ENCODE data around the gene TNFRSF4. TPM values are rescaled to one million over a fixed set of nuclear protein-coding genes. Genes with fewer than 3 reads are reported as not detected.

Gene TNFRSF4
- total and polyA plus RNA-seq, 4 donors, result 0.08 to 0.35 (median 0.15) TPM; not detected in 1

DNA sequence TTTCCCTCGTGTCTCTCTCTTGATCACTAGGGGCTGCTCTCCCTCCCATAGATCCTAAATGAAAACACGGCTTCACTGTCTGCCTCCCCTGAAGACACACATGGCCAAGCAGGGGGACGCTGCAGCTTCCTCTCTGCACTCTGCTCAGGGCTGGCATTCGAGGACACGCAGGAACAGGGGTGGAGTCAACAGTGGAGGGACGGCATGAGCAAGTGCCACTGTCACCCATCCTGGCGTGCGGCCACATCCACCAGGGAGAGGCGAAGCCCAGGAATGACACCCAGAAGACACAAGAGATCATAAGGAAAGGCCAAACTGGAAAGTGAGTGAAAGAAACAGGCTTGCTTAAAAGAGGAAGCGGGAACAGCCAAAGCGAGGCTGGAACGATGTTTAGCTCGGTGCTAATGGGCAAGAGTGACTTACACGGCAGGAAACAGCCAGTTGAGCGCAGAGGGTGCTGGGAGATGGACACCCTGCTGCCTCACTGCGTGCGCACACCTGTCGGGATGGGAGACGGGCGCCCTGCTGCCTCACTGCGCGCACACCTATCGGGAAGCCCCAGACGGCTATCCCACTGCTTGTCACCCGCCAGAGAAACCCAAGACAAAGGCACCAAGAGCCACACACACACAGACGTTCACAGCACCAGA is 46.1 kb upstream of the TNFRSF4 start (continued):
- TF ChIP-seq REST (IDR thresholded peaks at IDR 0.05) (no peak), HNF4A (conservative IDR thresholded peaks at IDR 0.05) (no peak)

GRCh38 chr1:1259540-1259939 is 45.6 kb upstream of the TNFRSF4 start:
- no peak overlapping the region for H3K27ac ChIP-seq (ENCODE audit: low read depth in 1 of 2, low read length in 2 of 2)
- TF ChIP-seq YY1 (IDR thresholded peaks at IDR 0.05) (no peak), HNF4A (conservative IDR thresholded peaks at IDR 0.05) (no peak), NR2F2 (IDR thresholded peaks at IDR 0.05) (no peak), GABPA (IDR thresholded peaks at IDR 0.05 in 1 of 2, conservative IDR thresholded peaks at IDR 0.05 in 1 of 2) (no peak), EGR1 (IDR thresholded peaks at IDR 0.05; ENCODE audit: low read depth in 2 of 2) (no peak), FOXA2 (IDR thresholded peaks at IDR 0.05) (no peak), JUND (IDR thresholded peaks at IDR 0.05) (no peak), SP1 (IDR thresholded peaks at IDR 0.05) (no peak), HNF4G (IDR thresholded peaks at IDR 0.05) (no peak), RXRA (IDR thresholded peaks at IDR 0.05) (no peak), FOXA1 (IDR thresholded peaks at IDR 0.05) (no peak), REST (IDR thresholded peaks at IDR 0.05) (no peak), RAD21 (IDR thresholded peaks at IDR 0.05) (no peak), TAF1 (conservative IDR thresholded peaks at IDR 0.05) (no peak)
- TF ChIP-seq, protein P1, sequence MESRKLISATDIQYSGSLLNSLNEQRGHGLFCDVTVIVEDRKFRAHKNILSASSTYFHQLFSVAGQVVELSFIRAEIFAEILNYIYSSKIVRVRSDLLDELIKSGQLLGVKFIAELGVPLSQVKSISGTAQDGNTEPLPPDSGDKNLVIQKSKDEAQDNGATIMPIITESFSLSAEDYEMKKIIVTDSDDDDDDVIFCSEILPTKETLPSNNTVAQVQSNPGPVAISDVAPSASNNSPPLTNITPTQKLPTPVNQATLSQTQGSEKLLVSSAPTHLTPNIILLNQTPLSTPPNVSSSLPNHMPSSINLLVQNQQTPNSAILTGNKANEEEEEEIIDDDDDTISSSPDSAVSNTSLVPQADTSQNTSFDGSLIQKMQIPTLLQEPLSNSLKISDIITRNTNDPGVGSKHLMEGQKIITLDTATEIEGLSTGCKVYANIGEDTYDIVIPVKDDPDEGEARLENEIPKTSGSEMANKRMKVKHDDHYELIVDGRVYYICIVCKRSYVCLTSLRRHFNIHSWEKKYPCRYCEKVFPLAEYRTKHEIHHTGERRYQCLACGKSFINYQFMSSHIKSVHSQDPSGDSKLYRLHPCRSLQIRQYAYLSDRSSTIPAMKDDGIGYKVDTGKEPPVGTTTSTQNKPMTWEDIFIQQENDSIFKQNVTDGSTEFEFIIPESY (IDR thresholded peaks at IDR 0.05), result no peak
- TF ChIP-seq, protein P2, sequence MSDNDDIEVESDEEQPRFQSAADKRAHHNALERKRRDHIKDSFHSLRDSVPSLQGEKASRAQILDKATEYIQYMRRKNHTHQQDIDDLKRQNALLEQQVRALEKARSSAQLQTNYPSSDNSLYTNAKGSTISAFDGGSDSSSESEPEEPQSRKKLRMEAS (IDR thresholded peaks at IDR 0.05), result no peak
- TF ChIP-seq, protein P3, sequence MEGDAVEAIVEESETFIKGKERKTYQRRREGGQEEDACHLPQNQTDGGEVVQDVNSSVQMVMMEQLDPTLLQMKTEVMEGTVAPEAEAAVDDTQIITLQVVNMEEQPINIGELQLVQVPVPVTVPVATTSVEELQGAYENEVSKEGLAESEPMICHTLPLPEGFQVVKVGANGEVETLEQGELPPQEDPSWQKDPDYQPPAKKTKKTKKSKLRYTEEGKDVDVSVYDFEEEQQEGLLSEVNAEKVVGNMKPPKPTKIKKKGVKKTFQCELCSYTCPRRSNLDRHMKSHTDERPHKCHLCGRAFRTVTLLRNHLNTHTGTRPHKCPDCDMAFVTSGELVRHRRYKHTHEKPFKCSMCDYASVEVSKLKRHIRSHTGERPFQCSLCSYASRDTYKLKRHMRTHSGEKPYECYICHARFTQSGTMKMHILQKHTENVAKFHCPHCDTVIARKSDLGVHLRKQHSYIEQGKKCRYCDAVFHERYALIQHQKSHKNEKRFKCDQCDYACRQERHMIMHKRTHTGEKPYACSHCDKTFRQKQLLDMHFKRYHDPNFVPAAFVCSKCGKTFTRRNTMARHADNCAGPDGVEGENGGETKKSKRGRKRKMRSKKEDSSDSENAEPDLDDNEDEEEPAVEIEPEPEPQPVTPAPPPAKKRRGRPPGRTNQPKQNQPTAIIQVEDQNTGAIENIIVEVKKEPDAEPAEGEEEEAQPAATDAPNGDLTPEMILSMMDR (IDR thresholded peaks at IDR 0.05; ENCODE audit: low read depth, low read length, missing input control), result no peak
- TF ChIP-seq, protein P4, sequence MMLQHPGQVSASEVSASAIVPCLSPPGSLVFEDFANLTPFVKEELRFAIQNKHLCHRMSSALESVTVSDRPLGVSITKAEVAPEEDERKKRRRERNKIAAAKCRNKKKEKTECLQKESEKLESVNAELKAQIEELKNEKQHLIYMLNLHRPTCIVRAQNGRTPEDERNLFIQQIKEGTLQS (IDR thresholded peaks at IDR 0.05), result no peak
- 97% methylated on average over 18 of the region's 18 CpGs for WGBS
- peaks cover 12 to 60% (median 30%) of the 10 kb centered on the region in 4 donors for H3K36me3 ChIP-seq (ENCODE audit: control insufficient read depth in 4 of 4, insufficient read depth in 3 of 4, low read depth in 1 of 4, low read length in 3 of 4)
- H3K4me3 ChIP-seq (ENCODE audit: low read depth in 1 of 3, low read length in 3 of 3), result no peak overlapping the region
- H3K27me3 ChIP-seq (ENCODE audit: control insufficient read depth in 4 of 4, insufficient read depth in 4 of 4, low read length in 3 of 4), result no peaks in the 10 kb centered on the region
- DNase-seq (ENCODE audit: low spot score), result no peak
- H3K4me1 ChIP-seq (ENCODE audit: control insufficient read depth in 4 of 4, insufficient read depth in 4 of 4, low read length in 3 of 4), result no peaks in the 10 kb centered on the region
- H3K9ac ChIP-seq (ENCODE audit: low read depth in 1 of 2, low read length in 2 of 2), result no peak overlapping the region
- H3K9me3 ChIP-seq (ENCODE audit: control insufficient read depth in 4 of 4, low read length in 3 of 4), result no peaks in the 10 kb centered on the region
